DMS53 (cell line): ENCODE measurements around the gene NRDE2.
A peak's percentile ranks its signal among the peaks of the same experiment; 100 is the strongest.

ENCODE experiments used
- DNase-seq: peaks from one replicate; lab custom pipeline; 2025; lab: John Stamatoyannopoulos, UW

Gene NRDE2

DNA sequence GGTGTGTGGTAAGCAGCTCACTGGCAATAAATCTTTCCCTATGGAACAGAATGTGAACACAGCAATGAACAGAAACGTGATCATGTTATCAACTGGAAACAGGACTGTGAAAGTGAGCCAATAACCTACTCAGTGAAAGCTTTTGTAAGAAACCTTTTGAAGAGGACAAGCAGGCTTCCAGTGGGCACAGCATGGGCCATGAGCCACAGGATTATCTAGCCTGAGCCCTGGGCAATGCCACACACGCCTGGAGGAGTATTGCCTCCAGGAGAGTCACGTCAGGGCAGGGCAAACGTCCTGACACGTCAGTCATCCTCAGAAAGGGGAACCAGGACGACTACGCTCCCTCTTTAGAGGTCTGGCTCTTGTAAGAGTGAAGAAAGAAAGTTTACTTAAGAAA is 32.3 kb downstream of the NRDE2 start:
- DNase-seq: no peak

DNA sequence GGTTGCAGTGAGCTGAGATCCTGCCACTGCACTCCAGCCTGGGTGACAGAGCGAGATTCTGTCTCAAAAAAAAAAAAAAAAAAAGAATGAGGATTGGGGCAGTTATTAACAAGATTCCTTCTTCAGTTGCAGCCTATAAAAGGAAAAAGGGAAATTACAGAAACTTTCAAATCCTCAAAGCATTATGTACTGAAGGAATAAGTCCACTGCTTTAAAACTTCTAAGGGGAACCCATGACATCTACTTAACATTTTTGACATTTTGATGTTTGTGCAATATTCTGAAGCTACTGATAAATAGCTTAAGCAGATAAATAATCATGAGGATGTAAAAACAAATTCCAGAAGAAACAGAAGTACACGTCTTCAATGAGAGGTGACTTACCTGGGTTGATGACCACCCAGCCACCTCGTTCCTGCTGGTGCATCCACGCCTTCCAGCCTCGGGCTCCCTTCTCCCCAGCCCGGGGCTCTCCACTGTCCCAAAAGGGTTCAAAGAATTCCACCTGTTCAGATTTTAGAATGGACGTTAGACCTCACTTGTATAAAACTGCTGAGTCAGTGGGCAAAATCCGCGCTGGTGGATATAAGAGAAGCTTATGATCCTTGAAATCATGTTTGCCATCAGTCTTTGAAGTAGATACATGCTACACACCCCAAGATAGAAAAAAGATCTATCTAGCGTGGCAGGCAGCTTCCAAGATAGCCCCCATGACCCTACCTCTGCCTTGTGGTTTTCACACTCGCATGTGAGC is 33.7 kb downstream of the NRDE2 start:
- no peak for DNase-seq

DNA sequence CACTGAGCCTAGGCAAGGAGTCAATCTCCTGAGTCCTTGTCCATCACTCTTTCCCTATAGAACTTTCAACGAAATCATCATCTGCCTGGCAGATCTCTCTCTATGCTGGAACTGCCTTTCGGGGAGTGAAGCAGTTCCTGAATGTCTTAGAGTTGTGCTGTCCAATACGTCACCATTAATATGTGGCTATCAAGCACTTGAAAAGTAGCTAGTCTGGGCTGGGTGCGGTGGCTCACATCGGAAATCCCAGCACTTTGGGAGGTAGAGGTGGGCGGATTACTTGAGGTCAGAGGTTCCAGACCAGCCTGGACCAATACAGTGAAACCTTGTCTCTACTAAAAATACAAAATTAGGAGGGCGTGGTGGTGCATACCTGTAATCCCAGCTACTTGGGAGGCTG is 35.1 kb downstream of the NRDE2 start:
- DNase-seq: no peak

DNA sequence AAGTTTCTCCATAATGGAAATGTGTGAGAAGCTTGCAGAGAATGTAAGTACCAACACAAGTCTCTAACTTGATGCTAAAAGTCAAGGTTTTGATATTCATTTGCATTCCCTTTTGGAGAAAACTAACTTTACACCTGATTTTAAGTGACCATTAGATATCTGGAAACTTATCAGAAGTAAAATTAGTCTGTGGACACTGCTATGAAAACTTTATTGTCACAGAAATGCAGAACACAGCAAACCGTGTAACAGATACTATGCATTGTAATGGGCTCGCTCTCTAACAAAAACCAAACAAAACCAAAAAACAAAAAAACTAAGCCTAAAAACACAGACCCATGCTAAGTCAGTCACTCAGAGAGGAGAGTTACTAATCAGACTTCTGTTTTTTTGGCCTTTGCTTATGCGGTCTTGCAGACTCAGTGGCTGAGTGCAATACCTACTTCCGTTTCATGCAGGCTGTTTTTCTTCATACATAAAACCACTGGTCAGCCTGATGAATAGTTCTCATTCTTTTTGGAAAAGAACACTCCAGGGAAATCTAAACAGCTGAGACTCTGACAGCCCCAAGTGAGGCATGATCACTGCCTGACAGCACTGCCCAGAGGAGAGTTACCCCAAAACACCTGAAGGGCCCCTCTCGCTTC is 35.7 kb downstream of the NRDE2 start:
- no peak for DNase-seq

DNA sequence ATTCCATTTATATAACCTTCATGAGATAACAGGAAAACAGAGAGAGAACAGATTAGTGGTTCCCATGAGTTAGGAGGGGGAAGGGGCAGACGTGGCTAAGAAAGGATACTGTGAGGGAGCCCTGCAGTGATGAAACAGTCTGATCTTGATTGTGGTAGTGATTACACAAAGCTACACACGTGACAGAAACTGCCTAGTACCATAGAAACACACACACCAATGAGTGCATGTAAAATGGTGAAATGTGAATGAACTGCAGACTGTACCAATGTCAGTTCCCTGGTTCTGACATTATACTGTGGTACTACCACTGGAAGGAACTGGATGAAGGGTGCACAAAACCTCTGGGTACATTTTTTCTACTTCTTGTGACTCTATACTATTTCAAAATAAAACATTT is 36.9 kb downstream of the NRDE2 start:
- no peak for DNase-seq

DNA sequence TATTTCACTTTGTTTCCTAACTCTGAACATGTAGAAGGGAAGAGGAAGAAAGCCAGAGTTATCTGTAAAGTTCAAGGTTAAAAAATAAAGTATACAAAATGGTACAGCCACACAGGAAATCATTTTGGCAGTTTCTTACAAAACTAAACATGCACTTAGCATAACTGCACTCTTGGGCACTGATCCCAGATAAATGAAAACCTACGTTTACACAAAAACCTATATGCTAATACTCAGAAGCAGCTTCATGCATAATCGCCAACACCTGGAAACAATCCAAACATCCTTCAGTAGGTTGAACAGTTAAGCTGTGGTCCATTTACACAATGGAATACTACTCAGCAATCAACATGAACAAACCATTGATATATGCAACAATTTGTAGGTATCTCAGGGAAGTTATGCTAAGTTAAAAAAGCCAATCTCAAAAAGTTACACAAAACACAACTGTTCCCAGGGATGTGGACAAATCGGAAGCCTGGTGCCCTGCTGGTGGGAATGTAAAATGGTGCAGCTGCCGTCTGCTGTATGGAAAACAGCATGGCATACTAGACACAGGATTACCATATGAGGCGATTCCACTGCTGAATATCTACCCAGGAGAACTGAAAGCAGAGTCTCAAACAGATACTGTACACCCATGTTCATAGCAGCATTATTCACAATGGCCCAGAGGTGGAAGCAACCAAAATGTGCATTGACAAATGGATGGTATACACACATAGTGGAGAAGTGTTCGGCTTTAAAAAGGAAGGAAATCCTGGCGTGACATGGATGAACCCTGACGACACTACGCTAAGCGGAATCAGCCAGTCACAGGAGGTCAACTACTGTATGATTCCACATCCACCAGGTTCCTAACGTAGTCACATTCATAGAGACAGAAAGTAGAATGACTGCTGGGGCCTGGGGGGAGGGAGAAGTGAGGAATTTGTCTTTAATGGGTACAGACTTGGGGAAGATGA is 37.7 kb downstream of the NRDE2 start:
- DNase-seq: no peak

DNA sequence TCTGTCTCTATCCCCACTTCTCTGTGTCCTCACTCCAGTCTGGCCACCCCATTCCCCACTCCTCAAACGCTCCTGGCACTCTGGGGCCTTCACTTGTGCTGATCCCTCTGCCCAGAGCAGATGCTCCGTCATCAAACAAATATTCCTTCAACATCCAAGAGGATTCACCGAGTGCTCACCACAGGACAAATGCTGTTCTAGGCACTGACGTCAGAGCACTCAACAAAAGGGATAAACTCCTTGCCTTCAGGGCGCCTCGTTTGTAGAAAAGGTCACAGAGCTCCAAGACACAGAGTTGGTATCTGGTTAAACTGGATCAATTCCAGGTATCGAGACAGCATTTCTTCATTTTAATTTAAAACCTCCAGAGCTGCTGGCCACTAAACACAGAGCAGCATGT is 40.0 kb downstream of the NRDE2 start:
- DNase-seq: no peak

DNA sequence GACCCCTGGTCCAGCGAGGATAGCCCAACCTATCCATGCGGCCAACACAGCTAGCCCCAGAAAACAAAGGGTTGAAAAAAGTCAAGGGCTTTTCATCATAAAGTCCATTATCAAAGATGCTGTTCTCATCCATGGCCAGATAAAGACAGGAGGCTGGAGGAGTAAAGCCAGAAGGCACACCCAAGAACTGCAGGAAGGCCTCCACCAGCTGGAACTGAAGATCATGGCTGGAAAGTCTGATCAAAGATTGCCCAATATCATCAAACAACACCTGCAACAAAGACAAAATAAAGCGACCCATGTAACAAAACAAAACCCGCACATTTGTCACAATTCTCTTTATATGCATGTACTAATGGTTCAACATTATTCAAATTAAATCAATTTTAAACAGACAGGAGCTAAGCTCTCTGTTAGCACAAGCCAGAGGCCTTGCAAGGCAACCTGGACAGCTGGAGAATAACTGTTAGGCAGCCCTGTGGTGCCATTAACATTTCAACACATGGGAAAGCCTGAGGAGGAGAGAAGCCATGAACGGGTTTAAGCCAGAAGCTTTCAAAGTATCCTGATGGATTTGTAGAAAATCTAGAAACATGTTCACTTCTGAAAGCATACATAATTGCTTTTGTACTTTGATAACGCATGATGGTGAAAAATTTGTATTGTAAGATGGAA is 41.3 kb downstream of the NRDE2 start:
- DNase-seq: no peak

DNA sequence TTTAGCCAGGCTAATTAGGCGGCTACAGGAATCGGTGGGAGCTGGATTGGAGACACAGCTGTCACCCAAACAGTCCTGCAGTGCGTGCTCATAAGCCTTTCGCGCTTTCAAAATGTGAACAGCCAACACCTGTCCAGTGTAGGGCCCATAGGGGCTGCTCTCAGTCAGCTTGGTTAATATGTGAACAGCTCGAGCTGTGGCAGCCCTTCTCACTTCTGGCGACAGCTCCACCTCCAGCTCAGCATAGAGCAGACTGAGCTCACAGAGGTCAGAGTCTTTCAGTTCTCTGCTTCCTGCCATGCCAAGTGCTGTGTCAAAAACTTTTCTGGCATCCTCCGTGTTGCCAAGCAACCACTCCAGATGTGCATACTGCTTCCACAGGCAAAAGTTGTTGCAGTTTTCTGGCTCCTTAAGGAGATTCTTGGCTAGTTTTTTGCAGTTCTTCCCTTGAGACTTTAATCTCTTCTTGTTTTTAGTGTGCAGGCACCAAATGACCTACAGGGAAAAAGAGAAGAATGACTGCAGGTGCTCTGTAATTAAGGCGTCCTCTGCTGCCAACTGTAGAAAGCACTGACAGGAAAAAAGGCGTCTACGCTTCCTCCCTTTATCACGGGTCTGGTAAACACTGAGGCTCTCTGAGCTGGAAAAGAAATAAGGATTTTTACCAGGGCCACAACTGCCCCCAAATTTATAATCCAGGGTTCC is 42.9 kb downstream of the NRDE2 start:
- DNase-seq: no peak

DNA sequence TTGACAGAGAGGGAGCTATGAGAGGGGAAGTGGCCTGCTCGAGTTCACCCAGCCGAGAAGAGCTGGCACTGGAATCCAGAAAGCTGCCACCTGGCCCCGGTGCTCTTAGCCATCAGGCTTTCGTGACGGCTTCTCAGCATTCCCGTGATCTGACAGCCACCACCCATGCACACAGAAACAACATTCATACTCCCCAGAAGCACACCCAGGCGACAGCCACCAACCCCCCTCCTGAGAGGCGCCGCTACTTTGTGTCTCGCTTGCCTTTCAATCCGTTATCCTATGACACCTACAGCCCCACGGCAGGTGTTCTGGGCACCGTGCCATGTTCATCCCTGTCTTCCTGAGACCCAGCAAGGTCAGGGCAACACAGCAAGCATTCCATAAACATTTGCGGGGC is 44.0 kb downstream of the NRDE2 start:
- DNase-seq: no peak

DNA sequence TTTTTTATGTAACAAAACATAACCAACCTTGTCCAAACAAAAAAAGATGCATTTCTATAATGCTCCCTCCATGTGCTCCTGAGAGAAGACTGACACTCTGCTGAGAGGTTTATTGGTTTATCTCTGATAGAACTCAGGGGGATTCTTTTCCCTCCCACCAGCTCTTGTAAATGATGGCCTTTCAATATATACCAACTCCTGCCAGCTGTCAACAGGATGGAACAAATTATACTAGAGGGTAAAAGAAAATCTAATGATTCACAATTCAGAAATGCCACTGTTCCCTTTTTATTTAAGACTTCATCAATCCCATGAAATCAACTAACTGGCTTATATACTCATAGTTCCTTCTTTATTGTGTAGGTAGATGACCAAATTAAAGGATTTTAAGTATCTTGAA is 50.0 kb downstream of the NRDE2 start:
- no peak for DNase-seq

DNA sequence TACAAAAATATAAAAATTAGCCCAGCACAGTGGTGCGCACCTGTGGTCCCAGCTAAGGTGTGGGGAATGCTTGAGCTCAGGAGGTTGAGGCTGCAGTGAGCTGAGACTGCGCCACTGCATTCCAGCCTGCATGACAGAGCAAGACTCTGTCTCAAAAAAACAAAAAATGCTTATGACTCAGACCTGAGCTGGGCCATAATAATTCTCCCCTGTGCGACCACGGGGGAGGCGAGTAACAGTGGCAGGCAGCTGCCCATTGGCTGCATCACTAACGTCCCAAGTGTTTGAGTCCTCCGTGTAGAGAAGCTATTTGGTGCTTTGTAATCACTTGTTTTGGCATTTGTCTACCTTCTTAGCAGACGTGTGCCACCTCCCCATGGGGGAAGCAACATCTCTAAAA is 50.5 kb downstream of the NRDE2 start:
- no peak for DNase-seq

DNA sequence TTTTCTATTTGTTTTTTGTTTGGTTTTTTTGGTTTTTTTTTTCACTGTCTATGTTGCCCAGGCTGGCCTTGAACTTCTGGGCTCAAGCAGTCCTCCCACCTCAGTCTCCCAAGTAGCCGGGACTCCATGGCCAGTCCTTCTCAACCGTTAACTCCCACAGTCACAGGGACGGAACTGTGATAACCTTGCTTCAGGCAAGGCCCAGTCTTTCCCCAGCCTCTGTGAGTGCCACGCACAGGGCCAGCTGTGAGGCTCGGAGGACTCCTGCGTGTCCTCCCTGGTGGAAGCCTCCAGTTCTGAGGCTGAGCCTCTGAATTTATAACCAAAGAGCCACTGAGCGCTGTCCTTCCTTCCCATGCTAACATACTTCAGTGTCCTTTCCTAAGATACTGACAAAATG is 51.6 kb downstream of the NRDE2 start:
- DNase-seq: no peak

DNA sequence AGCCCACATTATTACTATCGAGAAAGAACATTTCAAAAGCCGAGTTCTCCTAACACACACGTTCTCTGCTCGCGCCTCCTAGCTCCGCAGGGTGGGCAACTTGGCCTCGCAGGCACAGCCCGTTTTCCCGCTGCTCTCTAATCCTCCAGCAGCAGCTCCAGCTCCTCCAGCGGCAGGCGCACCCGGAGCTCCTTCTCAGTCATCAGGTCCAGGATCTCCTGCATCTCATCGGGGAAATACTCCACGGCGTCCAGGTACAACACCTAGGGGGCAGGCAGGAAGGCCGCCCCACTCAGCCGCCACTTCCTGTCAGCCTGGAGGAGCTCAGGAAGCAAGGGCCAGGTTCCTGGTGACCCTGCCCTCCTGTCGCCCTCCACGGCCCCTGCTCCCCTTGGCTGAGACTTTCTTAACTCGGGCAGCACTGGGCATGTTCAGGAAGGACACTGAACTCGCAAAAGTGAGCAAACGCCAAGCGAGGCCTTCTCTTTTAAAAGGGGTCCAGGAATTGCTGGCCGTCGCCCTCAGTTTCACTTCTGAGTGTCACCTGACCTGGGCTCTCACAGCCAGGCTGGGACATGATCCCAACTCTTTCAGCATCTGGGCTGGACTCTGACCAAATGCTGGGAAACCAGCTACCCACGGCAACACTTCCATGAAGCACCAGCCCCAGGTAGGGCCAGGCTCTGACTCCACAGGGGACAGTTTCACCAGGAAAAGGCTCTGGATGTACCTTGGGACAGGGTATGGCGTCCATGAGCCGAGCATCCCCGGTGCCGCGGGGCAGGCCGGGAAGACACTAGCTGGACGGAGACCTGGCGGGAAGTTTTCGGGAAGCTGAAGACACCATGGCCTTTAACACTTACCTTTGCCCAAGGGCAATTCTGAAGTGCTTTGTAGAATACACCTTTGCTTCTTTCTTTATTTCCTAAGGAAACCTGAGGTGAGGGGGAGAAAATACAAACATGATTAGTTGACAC is 53.3 kb downstream of the NRDE2 start:
- DNase-seq: no peak

DNA sequence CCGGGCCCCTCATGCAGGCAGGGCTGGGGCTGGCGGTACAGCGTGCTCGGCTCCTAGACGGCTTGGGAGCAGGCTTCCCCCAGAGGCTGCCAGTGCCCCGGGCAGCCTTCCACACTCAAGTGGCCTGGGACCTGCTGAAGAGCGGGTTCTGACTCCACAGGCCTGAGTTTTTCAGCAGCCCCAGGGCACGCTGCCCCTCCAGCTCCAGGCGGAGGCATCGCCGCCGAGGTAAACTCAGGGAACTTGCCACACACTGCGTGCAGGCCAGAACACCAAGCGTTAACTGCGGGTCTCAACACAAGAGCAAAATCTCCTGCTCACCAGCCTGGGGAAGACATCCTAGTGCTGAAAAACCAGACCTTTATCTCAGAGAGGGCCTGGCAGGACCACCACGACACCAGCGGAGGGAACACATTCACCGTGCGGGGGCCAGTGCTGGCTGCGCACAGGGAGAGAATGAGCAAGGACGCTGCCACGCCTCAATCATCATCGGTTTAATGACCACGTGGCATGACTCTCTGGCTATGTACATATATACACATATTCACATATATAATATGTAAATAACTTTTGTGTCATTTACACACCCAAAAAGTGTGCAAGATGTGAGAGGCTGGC is 54.1 kb downstream of the NRDE2 start:
- DNase-seq: no peak

DNA sequence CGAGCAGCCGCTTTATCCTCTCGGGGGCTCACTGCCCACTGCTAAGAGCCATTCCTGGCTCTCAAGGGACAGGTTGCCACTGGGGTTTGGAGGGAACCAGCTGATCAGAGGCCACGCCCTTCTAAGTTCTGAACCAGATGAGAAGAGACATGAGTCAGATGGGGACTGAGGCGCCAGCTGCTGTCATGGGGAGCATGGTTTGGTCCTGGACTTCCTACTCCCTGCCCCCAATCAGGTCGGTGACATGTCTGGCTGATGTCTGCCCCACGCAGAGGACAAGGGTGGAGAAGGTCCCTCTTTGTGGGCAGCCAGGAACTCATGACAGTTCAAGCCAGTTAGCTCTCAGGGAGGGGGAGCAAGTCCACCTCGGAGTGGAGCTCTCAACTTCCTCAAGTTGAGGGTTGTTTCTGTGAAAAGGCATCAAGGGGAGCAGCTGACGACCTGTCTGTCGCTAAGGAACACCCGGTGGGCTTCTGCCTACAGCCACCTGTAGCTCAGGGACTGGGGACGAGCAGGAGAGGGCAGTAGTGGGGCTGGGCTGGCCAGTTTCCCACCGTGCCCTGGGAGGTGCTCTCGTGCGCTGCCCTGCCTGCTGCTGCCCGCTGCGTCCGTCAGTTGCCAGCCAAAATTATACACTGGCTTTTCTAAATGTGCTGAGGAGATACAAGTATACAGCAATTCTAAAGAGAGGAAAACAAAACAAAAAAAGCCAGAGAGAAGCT is 54.9 kb downstream of the NRDE2 start:
- no peak for DNase-seq

DNA sequence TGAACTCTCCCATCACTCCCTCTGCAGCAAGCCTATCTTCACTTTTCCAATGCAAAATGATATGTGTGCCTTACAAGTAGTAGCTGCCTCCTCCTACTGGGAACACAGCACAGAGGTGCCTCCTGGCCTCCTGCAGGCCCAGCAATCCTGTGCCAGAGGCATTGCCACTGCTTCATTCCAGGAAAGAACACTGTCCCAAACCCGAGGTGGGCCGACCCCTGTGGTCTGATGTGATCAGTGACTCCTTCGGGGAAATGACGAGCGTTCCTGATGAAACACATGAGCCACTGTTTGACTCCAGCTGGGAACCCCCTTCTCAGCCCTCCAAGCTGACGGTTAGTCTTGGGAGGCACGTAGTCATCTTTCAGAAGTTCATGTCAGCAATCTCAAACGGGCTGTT is 55.9 kb downstream of the NRDE2 start:
- no peak for DNase-seq

DNA sequence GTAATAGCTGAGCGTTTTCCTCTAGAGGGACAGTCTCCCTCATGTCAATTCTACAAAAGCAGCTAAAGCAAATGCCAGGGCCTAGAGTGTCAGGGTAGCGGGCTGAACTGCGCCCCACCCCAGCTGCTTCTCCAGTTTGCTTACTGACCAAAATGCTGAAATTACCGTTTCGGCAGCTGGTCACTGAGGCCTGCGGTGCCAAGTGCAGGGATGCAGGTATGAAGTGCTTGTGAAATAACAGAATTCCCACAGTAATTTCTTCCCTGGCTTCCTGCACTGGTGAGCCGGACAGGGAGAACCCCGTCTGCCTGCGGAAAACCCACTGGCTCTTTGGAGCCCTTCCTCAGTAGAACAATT is 56.3 kb downstream of the NRDE2 start:
- DNase-seq: no peak

DNA sequence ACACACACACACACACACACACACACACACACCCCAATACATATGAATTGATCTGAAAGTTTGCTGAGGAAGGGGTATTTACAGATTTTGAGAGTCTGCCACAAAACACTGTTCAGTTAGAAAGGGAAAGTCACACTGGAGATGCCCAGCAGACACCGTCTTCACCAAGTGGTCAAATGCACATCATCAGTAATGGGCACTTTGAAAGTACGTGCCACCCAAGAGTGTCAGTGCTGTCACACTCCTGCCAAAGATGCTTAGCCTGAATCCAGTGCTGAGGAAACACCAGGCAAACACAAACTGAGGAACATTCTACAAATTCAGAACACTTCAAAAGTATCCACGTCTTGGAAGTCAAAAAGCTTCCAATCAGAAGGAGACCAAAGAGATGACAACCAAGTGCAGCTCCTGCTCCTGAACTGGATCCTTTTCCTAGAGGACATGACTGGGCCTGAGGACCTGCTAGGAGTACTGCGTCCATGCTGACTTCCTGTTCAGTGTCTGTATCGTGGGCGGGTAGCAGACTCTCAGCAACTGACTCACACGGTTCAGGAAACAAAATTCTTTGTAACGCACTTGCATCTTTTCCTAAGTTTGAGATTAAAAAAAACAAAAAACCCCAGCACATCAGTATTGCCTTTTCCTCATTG is 56.8 kb downstream of the NRDE2 start:
- peak; percentile 15 for DNase-seq
